Stromal cell of bone marrow (primary cell): ENCODE measurements around the gene GOLGA8N.
"Not testable (repeated sequence)": the region's sequence is repeated elsewhere in the genome, so short reads cannot be mapped to it uniquely, and the experiment has no call there.

ENCODE experiments used
- DNase-seq: peaks from one replicate; pipeline ENCODE4 v3.0.0-alpha.2; 2012; ENCODE audit warnings: low read depth

GOLGA8N gene

DNA sequence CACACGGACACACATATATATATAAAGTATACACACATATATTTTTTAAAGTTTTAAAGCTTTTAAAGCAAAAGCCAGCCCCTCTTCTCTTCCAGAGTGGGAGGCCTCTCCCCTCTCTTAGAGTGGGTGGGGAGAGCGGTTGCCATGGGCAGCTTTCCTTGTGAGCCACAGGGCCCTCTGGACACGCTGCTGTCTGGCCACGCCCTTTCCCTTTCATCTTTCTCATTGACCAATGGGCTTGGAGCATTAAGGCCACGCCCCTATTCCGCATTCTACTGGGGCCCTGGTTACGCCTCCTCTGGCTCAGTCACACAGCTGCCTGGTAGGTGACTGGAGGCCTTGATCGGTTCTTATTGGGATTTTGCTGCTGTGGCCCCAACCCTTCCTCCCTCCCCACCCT lies at the start of gene GOLGA8N:
Gene GOLGA8N (plus strand): TSS at position 306 of the 400 bp plus-strand sequence.
- DNase-seq, result not testable (repeated sequence)

DNA sequence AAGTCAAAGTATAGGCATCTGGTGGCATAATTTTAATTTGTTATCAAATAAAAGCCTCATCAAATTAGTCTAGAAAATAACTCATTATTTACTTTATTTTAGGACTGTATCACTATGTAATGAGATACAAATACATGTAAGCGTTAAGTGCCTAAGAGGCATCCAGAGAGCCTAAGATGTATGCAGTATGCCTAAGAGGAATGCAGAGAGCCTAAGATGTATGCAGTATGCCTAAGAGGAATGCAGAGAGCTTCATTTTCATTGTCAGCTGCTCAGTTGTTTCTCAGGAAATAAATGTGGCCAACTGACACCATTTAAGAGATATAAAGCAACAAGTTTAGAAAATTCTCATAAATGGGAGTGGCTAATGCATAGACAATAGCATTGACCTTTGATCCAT lies 49.8 kb upstream of the GOLGA8N start:
- not testable (repeated sequence) for DNase-seq

DNA sequence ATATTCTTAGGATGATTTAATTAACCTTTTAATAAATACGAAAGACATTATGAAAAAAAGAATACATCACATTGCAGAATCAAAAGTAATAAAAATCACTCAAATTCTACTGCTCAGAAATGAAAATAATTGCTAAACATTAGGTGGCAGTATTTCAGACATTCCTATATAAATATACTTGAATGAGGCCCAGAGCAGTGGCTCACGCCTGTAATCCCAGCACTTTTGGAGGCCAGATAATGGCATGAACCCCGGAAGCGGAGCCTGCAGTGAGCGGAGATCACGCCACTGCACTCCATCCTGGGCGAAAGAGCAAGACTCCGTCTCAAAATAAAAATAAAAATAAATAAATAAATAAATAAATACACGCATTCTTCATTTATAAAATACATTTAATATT lies 48.1 kb upstream of the GOLGA8N start:
- DNase-seq, result not testable (repeated sequence)

DNA sequence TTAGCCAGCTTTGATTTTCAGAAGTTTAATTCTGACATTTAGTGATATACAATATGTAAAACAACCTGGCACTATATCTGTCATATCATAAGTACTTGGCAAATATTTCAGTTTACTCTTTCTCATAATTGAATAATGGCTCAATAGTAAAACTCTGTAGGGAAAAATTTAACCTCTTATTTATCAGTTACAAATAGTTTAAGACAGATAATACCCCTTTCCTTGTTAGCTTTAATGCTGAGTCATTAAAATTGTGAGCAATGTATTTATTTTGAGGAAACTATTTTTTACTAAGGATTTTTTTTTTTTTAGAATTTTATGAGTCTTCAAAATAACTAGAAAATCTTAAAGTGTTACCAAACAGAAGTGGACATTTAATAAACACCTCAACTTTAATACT lies 38.7 kb upstream of the GOLGA8N start:
- not testable (repeated sequence) for DNase-seq

DNA sequence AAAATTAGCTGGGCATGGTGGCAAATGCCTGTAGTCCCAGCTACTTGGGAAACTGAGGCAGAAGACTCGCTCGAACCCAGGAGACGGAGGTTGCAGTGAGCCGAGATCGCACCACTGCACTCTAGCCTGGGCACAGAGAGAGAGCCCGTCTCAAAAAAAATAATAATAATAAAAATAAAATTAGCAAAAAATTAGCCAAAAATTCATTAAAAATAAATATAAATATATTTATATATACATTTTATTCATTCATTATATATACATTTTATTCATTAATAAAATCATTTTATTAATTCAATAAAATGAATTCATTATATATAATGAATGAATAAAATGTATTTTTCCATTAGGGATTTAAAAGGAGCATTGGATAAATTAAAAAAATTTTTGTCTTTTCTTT lies 31.1 kb upstream of the GOLGA8N start:
- DNase-seq, result not testable (repeated sequence)

DNA sequence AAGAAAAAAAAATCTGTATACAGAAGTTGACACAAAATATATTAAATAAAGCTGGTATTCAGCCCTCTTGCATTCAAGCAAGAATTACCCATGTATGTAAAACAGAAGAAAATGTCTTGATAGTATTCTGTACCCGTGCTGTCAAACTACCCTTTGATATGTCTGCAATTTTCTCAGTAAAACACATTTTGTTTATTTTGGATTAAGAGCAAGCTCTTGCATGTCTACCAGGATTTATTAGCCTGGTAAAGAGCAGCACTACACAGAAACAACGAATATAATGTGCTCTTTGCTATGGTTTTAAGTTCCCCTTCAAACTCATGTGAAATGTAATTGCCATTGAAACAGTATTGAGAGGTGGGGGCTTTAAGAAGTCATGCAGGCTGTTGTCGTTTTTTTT lies 24.3 kb upstream of the GOLGA8N start:
- not testable (repeated sequence) for DNase-seq

DNA sequence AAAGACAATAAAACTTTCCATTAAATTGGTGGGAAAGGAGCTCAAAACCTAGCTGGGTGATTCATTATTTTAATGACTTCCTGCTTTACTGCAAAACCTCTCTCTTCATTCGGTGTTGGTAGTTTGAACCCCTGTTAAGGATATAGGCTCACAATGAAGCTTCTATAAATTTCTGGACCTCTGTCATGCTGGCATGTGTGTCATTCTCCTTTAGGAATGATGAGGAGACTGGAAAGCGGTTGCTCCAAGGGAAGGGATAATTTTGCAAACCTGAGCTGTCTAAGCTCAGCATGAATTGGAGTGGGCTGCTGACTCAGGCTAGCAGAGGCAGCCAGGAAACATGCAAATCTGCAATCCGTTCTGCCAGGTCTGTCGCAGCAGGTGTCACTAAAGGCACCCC lies 14.8 kb upstream of the GOLGA8N start:
- not testable (repeated sequence) for DNase-seq

DNA sequence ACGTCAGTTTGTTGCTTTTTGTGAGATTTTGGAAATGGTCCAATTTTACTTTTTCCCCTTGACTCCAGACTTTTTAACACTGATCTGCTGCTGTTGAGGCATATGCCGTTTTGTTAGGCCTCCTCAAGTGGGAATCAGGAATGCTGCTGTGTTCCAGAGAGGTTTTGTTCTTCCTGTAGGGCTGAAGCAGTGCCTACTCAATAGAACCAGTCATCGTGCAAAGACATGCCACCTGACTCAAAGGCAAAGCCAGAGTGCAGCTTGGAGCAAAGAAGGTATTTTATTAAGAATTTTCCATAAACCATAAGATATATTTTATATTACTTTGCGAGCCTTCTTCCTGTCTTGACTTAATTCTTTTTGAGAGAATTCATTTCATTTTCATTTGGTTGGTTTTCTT lies 7.4 kb upstream of the GOLGA8N start:
- not testable (repeated sequence) for DNase-seq

DNA sequence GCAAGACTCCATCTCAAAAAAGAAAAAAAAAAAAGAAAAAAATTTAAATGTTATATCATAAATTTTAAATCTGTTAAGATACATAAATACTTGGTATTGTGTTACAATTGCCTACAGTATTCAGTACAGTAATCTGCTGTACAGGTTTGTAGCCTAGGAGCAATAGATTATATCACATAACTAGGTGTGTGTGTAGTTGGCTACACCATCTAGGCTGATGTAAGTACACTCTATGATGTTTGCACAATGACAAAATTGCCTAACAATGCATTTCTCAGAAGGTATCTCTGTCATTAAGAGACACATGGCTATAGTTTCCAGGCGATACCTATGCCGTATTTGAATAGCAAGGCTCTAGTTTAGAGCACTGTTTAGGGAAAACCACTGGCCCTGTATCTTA lies 16.3 kb downstream of the GOLGA8N start:
- not testable (repeated sequence) for DNase-seq

DNA sequence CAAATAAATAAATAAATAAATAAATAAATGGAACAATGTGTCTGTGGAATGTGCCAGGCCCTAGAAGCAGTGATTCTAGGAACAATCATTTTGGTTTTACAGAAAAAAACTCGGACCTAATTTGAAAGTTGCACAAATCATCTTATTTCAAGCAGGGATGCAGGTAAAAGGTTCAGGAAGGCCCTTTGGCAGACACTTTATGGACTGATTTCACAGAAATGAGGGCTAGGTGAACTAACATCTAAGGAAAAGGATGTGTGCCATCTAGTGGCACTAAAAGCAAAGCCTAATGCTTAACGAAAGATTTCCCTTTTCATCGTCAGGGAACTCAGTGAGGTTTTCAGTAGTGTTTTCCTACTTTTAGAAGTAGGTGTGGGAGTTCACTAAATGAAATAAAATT lies 17.5 kb downstream of the GOLGA8N start:
- DNase-seq, result not testable (repeated sequence)

DNA sequence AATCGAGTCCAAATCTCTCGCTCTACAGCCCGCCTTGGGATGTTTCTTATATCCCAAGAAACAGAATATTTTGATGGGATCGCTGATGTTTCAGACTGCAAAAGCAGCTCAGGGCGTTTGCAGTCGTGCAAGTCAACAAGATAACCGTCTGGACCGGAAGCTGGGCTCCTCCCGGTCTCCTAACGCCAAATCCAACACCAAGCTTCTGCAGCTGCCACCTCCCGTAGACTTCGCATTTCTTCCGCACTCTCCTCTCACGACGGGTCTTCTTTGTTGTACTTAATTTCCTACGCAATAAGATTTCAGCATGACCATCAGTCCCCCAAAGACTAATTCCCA lies 21.4 kb downstream of the GOLGA8N start:
- DNase-seq, result not testable (repeated sequence)

DNA sequence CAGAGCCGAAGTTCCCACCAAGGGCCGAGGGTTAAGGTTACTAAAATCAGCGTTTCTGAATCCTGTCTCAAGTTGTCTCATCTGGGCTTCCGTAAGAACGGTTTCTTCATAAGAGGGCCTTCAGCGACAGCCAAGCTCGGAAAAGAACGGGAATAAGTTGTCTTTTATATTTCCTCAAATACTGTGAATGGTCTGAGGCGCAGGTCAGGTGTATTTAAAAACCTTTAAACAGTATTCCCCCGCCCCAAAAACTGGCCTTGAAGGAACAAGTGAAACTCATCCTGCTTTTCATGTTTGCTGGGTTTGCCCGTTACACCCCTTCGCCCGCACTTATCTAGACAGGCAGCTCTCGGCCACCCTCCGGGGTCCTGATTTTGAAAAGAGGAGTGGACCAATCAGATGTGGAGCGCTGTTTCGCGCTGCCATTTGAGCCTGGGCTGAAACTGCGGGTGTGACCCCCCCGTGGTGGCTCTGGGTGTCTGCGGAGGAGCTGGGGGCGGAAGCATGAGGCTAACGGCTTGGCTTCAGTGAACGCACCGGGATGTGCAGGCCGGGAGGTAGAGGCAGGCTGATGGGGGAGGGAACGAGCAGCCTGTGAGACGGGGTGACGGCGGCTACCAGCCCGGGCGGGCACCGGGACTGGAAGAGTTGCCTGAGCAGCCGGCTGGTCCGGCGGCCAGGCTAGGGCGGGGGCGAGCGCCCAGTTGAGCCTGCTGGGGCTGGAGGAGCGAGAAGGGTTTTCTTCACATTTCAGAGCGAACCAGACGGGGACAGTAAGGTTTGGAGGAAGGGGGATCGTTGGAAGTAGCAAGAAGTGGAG lies 22.0 kb downstream of the GOLGA8N start, which contains the start of gene ARHGAP11A:
Gene ARHGAP11A (plus strand): TSS at position 454 of the 820 bp plus-strand sequence. CDS start 708 bp downstream, outside the sequence.
- peak; percentile 74 for DNase-seq

DNA sequence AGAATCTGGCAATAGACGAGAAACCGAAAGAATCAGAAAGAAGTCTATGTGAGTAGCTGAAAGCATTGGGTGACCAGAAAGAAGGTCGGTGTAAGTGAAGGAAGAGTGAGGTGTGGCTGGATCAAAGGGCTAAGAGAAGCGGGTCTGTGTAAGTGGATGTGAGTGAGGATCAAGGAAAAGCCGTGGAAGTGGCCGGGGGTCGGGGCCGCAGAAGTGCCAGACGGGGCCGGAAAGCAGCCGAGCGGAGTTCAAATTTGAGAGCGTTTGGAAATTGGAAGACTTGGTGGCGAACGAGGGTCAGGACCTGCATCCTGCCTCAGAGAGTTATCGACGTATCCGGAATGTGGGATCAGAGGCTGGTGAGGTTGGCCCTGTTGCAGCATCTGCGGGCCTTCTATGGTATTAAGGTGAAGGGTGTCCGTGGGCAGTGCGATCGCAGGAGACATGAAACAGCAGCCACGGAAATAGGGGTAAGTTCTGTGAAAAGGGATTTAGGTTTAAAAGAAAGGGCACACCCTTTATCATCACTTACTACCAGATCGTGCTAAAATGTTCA lies 22.7 kb downstream of the GOLGA8N start:
- not testable (repeated sequence) for DNase-seq

DNA sequence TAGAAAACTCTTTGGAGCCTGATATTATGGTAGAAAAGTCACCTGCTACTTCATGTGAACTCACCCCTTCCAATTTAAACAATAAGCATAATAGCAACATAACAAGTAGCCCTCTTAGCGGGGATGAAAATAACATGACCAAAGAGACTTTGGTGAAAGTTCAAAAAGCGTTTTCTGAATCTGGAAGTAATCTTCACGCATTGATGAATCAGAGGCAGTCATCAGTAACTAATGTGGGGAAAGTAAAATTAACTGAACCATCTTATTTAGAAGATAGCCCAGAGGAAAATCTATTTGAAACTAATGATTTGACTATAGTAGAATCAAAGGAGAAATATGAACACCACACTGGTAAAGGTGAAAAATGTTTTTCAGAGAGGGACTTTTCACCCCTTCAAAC lies 43.2 kb downstream of the GOLGA8N start:
- no peak for DNase-seq

DNA sequence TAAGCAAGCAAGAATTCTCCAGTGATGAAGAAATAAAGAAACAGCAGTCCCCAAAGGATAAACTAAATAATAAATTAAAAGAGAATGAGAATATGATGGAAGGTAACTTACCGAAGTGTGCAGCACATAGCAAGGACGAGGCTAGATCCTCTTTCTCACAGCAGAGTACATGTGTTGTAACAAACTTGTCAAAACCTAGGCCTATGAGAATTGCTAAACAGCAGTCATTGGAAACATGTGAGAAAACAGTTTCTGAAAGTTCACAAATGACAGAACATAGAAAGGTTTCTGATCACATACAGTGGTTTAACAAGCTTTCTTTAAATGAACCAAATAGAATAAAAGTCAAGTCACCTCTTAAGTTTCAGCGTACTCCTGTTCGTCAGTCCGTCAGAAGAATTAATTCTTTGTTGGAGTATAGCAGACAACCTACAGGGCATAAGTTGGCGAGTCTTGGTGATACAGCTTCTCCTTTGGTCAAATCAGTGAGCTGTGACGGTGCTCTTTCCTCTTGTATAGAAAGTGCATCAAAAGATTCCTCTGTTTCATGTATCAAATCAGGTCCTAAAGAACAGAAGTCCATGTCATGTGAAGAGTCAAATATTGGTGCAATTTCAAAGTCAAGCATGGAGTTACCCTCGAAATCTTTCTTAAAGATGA lies 43.8 kb downstream of the GOLGA8N start:
- DNase-seq, result no peak

DNA sequence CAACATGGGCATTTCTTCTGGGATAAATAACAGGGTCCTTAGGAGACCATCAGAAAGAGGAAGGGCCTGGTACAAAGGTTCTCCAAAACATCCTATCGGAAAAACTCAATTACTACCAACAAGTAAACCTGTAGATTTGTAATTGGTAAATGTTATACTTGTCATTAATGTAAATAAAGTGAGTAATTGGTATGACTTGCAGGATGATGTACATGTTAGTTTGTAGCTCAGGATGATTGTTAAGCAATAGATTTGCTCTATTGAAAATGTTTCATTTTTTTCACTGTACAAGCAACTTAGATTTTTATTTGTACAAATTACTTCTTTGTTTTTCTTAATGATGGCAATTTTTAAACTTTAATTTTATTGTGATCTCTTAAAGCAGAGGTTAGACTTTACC lies 44.4 kb downstream of the GOLGA8N start:
- DNase-seq, result no peak

DNA sequence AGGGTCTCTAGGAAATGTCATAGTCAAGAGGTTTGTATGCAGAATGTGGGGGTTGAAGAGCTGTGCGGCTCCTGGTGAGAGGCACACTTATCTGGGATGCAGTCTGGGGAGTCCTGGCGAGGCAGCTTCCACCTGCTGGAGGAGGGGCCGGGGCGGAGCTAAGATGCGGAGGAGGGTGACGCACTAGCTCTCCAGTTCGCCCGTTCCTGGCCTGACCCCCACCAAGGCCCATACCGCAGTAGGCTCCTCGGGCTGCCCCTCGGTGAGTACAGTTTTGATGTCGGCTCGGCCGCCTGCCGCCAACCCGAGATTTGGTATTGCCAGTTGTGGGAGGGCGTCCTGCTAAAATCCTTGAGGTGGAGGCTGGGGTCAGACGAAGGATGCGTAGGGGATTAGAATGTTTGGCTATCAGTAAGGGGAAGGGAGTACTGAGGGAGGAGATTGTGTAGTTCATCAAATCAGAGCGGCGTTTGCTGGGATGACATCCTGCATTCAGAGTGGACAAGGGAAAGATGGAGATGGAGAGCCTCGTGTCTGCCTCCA lies 48.3 kb downstream of the GOLGA8N start, which contains the start of gene SCG5:
Gene SCG5 (plus strand): TSS at position 194 of the 543 bp plus-strand sequence. CDS start 1,883 bp downstream, outside the sequence.
- DNase-seq, result no peak

DNA sequence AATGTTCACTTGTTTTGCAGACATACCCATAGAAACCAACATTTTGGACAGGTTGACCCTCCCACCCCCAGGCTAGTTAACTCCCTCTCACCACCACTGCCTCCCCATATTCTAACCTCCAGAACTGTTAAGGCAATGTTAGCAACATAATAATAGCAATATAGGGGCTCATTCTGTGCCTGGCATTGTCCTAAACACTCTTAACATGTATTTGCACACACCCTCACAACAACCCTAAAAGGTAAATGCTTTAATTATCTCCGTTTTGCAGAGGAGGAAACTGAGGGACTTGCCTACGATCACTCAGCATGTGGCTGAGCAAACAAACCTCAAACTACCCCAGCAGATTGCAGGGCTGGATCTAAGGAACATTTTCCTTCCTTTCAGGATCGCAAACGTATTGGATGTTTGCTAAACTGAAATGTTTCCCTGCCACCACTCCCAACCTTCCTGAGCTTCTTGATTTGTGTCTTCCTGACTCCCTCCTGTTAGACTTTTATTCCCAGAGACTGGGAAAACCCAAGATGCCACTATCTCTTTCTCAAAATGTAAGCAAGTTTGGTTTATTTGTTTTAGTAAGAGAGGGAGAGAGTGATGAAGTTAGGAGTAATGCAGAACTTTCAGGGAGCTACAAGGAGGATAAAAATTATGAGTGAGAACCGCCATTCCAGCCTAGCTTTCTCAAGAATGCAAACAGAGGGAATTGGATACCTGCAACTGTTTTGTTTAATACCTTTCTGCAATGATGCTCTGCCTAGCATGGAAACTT lies 49.6 kb downstream of the GOLGA8N start:
- DNase-seq, result no peak

DNA sequence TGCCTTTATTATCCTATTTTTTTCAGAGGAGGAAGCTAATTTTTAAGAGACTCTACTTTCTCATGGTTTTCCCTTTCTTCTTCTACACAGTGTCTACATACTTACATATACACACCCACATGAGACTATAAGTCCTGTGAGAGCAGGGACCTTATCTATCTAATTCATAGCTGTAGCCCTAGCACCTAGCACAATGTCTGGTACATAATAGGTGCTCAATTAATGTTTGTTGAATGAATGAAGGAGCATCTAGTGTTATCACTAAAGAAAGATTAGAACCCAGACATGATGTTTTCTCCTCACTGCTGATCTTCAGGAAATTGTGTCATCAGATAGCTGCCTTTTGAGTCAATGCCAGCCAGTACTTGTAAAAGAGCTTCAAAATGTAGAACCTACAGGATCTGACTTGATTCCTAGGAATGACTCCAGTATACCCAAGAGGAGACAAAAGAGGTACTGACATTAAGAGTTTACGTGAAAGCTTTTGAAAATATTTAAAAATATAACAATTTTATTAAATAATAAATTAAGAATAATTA lies 50.7 kb downstream of the GOLGA8N start:
- no peak for DNase-seq

DNA sequence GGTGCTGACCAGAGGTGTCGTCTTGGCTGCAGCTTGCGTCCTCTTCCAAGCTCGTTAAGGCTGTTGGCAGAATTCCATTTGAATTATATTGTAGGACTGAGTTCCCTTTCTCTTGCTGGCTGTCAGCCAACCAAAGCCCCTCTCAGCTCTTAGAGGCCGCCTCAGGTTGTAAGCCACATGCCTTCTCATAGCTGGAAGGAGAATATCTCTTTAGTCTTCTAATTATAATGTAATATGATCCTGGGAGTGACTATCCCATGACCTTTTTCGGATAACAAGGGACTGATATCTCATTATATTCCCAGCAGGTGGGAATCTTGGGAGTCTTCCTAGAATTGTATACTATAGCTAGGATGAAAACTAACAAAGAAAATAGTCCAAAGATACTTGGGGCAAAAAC lies 53.0 kb downstream of the GOLGA8N start:
- DNase-seq, result no peak

DNA sequence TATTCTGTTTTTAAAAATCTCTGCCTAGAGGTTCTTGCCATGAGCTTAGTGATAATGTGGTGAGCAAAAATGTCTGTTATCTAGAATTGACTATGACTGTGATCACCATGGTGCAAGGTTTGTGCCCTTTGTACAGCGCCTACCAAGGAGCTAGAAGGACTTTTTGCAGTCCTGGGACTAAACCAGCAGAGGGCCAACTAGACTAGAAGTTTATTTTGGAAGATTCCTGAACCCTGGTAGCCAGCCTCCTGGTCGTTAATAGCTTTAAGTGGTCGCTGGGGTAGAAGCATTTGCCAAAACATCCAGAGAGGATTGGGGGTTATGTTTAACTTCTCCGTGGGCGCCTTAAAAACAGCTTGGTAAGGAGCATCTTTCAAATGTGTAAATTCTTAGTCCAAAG lies 56.1 kb downstream of the GOLGA8N start:
- peak; percentile 17 for DNase-seq
